ENCODE data around the gene COPB2.

Gene COPB2

DNA sequence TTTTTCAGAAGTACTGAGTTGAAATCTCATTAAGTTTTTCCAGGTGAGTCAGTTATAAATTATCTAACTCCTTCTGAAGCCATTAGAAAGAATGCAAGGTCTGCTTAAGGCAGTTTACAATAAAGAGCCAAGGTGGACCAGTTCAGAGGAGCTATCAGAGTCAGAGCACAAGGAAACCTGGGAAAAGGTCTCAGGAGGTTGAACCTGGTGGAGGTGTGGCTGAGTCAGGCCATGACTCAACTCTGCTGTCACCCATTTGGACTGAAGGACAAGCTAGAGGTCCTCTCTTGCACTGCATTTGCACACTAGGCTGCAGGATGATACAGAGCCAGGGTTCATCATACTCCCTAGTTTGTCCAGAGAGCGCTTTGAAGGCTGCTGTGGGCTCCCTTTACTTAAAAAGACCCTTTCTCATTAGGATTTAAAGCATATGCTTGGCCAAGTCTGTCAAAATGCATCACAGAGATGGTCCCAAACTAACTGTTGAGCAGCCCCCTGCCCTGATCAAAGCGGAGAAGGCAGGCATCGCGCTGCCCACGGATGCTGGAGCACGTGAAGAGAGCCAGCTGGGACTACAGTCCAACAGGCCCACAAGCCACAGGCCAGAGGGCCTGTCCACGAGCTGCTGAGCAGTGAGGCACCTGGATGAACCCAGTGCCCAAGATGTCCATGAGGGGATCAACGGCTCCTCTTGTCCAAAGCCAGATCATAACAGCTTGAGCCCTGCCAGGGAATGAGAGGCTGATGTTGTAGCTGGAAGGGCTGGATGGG lies 71.6 kb downstream of the COPB2 start:
- no peak overlapping the region for H3K27ac ChIP-seq (ENCODE audit: low read depth, low read length)
- no peaks in the 10 kb centered on the region for H3K9me2 ChIP-seq (replicated peaks; ENCODE audit: insufficient read depth, low read length)
- no peak overlapping the region for H2AFZ ChIP-seq (ENCODE audit: low read depth, low read length, severe bottlenecking)
- no peak overlapping the region for H3K4me2 ChIP-seq (ENCODE audit: low read depth, low read length, poor library complexity, severe bottlenecking)
- no peaks in the 10 kb centered on the region for H3K27me3 ChIP-seq (ENCODE audit: low read length)
- no peak overlapping the region for H3K9ac ChIP-seq (ENCODE audit: low read length)
- H3K4me3 ChIP-seq (ENCODE audit: insufficient read depth, low read length, poor library complexity, severe bottlenecking) = no peak overlapping the region
- no peaks in the 10 kb centered on the region for H3K9me3 ChIP-seq (ENCODE audit: insufficient read depth, low read length)
- H3K79me2 ChIP-seq (ENCODE audit: insufficient read depth, low read length) = no peaks in the 10 kb centered on the region
- no peaks in the 10 kb centered on the region for H3K36me3 ChIP-seq (ENCODE audit: low read length)
- no peaks in the 10 kb centered on the region for H3F3A ChIP-seq (ENCODE audit: insufficient read depth)
- H4K20me1 ChIP-seq (ENCODE audit: low read depth, low read length) = no peaks in the 10 kb centered on the region
- TF ChIP-seq, protein P1, sequence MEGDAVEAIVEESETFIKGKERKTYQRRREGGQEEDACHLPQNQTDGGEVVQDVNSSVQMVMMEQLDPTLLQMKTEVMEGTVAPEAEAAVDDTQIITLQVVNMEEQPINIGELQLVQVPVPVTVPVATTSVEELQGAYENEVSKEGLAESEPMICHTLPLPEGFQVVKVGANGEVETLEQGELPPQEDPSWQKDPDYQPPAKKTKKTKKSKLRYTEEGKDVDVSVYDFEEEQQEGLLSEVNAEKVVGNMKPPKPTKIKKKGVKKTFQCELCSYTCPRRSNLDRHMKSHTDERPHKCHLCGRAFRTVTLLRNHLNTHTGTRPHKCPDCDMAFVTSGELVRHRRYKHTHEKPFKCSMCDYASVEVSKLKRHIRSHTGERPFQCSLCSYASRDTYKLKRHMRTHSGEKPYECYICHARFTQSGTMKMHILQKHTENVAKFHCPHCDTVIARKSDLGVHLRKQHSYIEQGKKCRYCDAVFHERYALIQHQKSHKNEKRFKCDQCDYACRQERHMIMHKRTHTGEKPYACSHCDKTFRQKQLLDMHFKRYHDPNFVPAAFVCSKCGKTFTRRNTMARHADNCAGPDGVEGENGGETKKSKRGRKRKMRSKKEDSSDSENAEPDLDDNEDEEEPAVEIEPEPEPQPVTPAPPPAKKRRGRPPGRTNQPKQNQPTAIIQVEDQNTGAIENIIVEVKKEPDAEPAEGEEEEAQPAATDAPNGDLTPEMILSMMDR (IDR thresholded peaks at IDR 0.05; ENCODE audit: insufficient read depth, low read length, poor library complexity, severe bottlenecking) = no peak

DNA sequence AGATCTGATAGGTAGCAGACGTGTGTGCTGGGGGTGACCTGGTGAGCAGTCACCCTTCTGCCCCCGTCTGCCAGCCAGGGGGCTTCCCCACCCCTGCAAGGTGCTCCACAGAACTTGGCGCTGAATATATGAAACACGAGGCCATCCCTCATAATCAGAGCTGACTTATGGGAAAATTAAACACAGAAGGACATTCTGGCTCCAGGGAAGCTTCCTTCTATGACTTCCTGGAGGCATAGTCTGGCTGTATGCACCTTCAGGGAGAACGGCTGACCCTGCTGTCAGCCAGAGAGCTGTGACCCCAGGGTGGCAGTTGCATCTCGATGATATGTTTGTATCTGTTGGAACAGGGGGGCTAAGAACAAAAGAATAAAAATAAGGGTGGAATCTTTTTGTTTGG lies 72.2 kb downstream of the COPB2 start:
- H3K9me3 ChIP-seq (ENCODE audit: insufficient read depth, low read length) = no peaks in the 10 kb centered on the region
- H3F3A ChIP-seq (ENCODE audit: insufficient read depth) = no peaks in the 10 kb centered on the region
- no peak overlapping the region for H3K4me3 ChIP-seq (ENCODE audit: insufficient read depth, low read length, poor library complexity, severe bottlenecking)
- TF ChIP-seq, protein P1 (IDR thresholded peaks at IDR 0.05; ENCODE audit: insufficient read depth, low read length, poor library complexity, severe bottlenecking) = no peak
- TF ChIP-seq EZH2phosphoT487 (conservative IDR thresholded peaks at IDR 0.05; ENCODE audit: low read length) = no peak
- H3K27me3 ChIP-seq (ENCODE audit: low read length) = no peaks in the 10 kb centered on the region
- no peaks in the 10 kb centered on the region for H4K20me1 ChIP-seq (ENCODE audit: low read depth, low read length)
- H3K79me2 ChIP-seq (ENCODE audit: insufficient read depth, low read length) = no peaks in the 10 kb centered on the region
- H3K27ac ChIP-seq (ENCODE audit: low read depth, low read length) = no peak overlapping the region
- no peak overlapping the region for H2AFZ ChIP-seq (ENCODE audit: low read depth, low read length, severe bottlenecking)
- H3K36me3 ChIP-seq (ENCODE audit: low read length) = no peaks in the 10 kb centered on the region
- H3K9ac ChIP-seq (ENCODE audit: low read length) = no peak overlapping the region
- H3K9me2 ChIP-seq (replicated peaks; ENCODE audit: insufficient read depth, low read length) = no peaks in the 10 kb centered on the region
- no peak overlapping the region for H3K4me2 ChIP-seq (ENCODE audit: low read depth, low read length, poor library complexity, severe bottlenecking)

GRCh38 chr3:139313921-139314320 lies 75.5 kb downstream of the COPB2 start:
- no peaks in the 10 kb centered on the region for H3K79me2 ChIP-seq (ENCODE audit: insufficient read depth, low read length)
- H3K9me3 ChIP-seq (ENCODE audit: insufficient read depth, low read length) = no peaks in the 10 kb centered on the region
- no peaks in the 10 kb centered on the region for H3K27me3 ChIP-seq (ENCODE audit: low read length)
- H2AFZ ChIP-seq (ENCODE audit: low read depth, low read length, severe bottlenecking) = no peak overlapping the region
- H4K20me1 ChIP-seq (ENCODE audit: low read depth, low read length) = no peaks in the 10 kb centered on the region
- no peak overlapping the region for H3K4me3 ChIP-seq (ENCODE audit: insufficient read depth, low read length, poor library complexity, severe bottlenecking)
- no peak overlapping the region for H3K9ac ChIP-seq (ENCODE audit: low read length)
- H3K36me3 ChIP-seq (ENCODE audit: low read length) = no peaks in the 10 kb centered on the region
- H3K27ac ChIP-seq (ENCODE audit: low read depth, low read length) = no peak overlapping the region
- H3K9me2 ChIP-seq (replicated peaks; ENCODE audit: insufficient read depth, low read length) = no peaks in the 10 kb centered on the region
- TF ChIP-seq, protein P1 (IDR thresholded peaks at IDR 0.05; ENCODE audit: insufficient read depth, low read length, poor library complexity, severe bottlenecking) = no peak
- TF ChIP-seq EZH2phosphoT487 (conservative IDR thresholded peaks at IDR 0.05; ENCODE audit: low read length) = no peak
- H3K4me2 ChIP-seq (ENCODE audit: low read depth, low read length, poor library complexity, severe bottlenecking) = no peak overlapping the region
- H3F3A ChIP-seq (ENCODE audit: insufficient read depth) = no peaks in the 10 kb centered on the region
